Loucy (cell line): Measurements from ENCODE around the gene ANKS3.

Experiments
- EZH2phosphoT487 ChIP-seq: fragments of 200-600 bp; IDR thresholded peaks from 2 replicates; pipeline ENCODE4 v1.6.1; 2018; ENCODE audit warnings: antibody characterized with exemption, mild to moderate bottlenecking, moderate library complexity, borderline replicate concordance
- TF ChIP-seq, protein P1 (sequence below): fragments of 200-600 bp; sonication (generic); conservative IDR thresholded peaks from 2 replicates; pipeline ENCODE4 v1.5.1; 2014; ENCODE audit warnings: mild to moderate bottlenecking, antibody characterized with exemption, low read length

DNA sequence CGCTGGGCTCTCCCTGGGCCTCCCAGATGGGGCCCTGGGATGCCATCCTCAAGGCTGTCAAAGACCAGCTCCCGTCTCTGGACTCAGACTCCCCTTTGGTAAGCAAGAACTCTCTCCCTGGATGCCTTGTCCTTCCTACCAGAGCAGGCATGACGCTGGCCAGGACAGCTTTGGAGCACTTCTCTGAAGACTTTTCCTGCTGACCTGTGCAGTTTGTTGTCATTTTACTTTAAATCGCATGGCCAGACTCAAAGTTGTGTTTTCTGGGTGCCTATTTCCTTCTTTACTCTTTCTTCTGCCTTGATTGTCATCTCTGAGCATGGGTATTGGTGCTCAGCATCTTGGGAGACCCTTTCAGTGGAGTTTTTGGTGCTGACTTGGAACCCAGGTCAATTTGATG is 2.5 kb upstream of the ANKS3 start:
- TF ChIP-seq, protein P1, sequence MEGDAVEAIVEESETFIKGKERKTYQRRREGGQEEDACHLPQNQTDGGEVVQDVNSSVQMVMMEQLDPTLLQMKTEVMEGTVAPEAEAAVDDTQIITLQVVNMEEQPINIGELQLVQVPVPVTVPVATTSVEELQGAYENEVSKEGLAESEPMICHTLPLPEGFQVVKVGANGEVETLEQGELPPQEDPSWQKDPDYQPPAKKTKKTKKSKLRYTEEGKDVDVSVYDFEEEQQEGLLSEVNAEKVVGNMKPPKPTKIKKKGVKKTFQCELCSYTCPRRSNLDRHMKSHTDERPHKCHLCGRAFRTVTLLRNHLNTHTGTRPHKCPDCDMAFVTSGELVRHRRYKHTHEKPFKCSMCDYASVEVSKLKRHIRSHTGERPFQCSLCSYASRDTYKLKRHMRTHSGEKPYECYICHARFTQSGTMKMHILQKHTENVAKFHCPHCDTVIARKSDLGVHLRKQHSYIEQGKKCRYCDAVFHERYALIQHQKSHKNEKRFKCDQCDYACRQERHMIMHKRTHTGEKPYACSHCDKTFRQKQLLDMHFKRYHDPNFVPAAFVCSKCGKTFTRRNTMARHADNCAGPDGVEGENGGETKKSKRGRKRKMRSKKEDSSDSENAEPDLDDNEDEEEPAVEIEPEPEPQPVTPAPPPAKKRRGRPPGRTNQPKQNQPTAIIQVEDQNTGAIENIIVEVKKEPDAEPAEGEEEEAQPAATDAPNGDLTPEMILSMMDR: no peak
- no peak for TF ChIP-seq EZH2phosphoT487
